Activated T-helper 9 cell treated with anti-CD3 and anti-CD28 coated beads, Interleukin-2, amount 50 U/mL, for 16 hours (primary cell): ENCODE data around the gene SEPTIN11.

Source experiments
- DNase-seq: peaks from one replicate; pipeline ENCODE4 v3.0.0-alpha.2; 2020; ENCODE audit warnings: low read depth

SEPTIN11 gene

GRCh38 chr4:76949276-76950051 is at the start of gene SEPTIN11:
Gene SEPTIN11, plus strand, starts transcription at chr4:76949752. Its CDS starts 152 bp downstream, at chr4:76949904.
- peak; percentile 78 for DNase-seq

GRCh38 chr4:76902233-76902890 is 47.2 kb upstream of the SEPTIN11 start:
- no peak for DNase-seq

GRCh38 chr4:76904646-76905190 is 44.8 kb upstream of the SEPTIN11 start:
- no peak for DNase-seq

- DNase-seq: no peak
Observed at GRCh38 chr4:76905521-76905920, 44.0 kb upstream of the SEPTIN11 start.

- DNase-seq: no peak
Observed at GRCh38 chr4:76909711-76910110, 39.8 kb upstream of the SEPTIN11 start.

- no peak for DNase-seq
Observed at GRCh38 chr4:76920715-76921114, 28.8 kb upstream of the SEPTIN11 start.

- no peak for DNase-seq
Observed at GRCh38 chr4:76923619-76924357, 25.8 kb upstream of the SEPTIN11 start.

- no peak for DNase-seq
Observed at GRCh38 chr4:76926841-76927240, 22.7 kb upstream of the SEPTIN11 start.

GRCh38 chr4:76930685-76931084 is 18.9 kb upstream of the SEPTIN11 start:
- no peak for DNase-seq

- no peak for DNase-seq
Observed at GRCh38 chr4:76931087-76931486, 18.5 kb upstream of the SEPTIN11 start.

GRCh38 chr4:76931576-76932276 is 17.8 kb upstream of the SEPTIN11 start:
- DNase-seq: no peak

- no peak for DNase-seq
Observed at GRCh38 chr4:76939184-76939583, 10.4 kb upstream of the SEPTIN11 start.

- no peak for DNase-seq
Observed at GRCh38 chr4:76943129-76943620, 6.4 kb upstream of the SEPTIN11 start.

GRCh38 chr4:76943790-76944189 is 5.8 kb upstream of the SEPTIN11 start:
- no peak for DNase-seq

- DNase-seq: no peak
Observed at GRCh38 chr4:76947369-76947768, 2.2 kb upstream of the SEPTIN11 start.

- peak; percentile 40 for DNase-seq
Observed at GRCh38 chr4:76948443-76949275, 893 bp upstream of the SEPTIN11 start.

- peak; percentile 44 for DNase-seq
Observed at GRCh38 chr4:76950052-76950955, 752 bp downstream of the SEPTIN11 start.

- DNase-seq: no peak
Observed at GRCh38 chr4:76950956-76951671, 1.6 kb downstream of the SEPTIN11 start.

GRCh38 chr4:76951672-76952010 is 2.1 kb downstream of the SEPTIN11 start:
- no peak for DNase-seq
